GM12872 (cell line): Measurements from ENCODE around the gene ISX.

ENCODE experiments used
- TF ChIP-seq, protein P1 (sequence below): IDR thresholded peaks from 3 replicates; pipeline ENCODE4 v1.5.1; 2011; ENCODE audit warnings: low read depth, mild to moderate bottlenecking, low read length, moderate library complexity; ENCODE audit not compliant: insufficient read depth

ISX gene

DNA sequence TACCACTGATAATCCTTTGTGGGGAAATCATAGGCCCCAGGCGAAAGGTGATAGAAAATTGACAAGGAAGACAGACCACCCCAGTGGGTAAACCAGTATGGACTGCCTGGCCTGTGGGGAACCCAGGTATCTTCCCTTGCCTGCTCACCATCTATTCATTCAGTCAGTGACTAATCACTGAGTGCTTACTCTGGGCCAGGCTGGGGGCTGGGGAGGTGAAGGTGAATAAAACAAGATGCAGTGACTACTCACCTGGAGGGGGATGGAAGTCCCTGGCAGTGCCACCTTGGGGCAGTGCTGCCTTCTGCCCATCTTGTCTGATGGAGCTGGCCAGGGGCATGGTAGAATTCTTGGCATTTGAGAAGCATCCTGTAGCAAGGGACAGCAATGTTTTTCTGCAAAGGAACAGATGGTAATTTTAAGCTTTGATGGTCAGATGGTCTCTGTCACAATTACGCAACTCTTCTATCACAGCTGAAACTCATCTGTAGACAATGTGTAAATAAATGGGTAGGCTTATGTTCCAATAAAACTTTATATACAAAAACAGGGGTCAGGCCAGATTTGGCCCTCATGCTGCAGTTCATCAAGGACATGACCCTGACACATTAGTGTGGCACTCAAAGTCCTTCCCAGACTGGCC, 4.6 kb downstream of the ISX start:
- TF ChIP-seq, protein P1, sequence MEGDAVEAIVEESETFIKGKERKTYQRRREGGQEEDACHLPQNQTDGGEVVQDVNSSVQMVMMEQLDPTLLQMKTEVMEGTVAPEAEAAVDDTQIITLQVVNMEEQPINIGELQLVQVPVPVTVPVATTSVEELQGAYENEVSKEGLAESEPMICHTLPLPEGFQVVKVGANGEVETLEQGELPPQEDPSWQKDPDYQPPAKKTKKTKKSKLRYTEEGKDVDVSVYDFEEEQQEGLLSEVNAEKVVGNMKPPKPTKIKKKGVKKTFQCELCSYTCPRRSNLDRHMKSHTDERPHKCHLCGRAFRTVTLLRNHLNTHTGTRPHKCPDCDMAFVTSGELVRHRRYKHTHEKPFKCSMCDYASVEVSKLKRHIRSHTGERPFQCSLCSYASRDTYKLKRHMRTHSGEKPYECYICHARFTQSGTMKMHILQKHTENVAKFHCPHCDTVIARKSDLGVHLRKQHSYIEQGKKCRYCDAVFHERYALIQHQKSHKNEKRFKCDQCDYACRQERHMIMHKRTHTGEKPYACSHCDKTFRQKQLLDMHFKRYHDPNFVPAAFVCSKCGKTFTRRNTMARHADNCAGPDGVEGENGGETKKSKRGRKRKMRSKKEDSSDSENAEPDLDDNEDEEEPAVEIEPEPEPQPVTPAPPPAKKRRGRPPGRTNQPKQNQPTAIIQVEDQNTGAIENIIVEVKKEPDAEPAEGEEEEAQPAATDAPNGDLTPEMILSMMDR = no peak

DNA sequence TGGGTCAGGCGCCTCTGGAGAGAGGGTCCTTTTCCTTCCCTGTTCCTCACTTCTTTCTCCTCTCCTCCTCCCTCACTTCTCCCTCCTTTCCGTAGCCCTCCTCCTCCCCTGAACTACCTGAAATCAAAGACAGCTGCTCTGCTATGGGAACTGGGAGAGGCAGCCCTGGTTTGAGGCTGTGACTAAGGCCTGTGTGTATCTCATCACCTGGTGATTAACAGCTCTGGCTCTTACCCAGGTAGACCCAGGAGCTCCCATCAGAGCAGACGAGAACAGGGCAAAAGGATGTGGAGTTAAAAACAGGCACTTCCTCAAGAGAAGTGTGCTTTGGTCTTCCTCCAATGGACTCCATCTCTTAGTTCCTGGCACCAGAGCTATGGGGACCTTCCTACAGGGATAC, 5.8 kb downstream of the ISX start:
- TF ChIP-seq, protein P1 = no peak

DNA sequence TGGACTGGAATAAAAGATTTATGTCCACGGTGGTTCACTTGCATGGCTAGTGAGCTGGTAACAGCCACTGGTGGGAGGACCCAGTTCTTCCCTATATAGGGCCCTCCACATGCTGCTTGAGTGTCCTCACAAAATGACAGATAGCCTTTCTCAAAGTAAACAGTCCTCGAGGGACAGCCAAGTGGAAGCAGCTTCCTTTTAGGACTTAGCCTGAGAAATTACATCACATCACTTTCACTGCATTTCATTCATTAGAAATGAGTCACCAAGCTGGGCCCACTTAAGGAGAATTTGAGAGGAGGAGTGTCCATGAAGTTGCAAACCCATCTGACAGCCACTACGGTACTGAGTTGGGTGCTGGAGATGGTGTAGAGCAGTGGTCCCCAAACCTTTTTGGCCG, 7.0 kb downstream of the ISX start:
- TF ChIP-seq, protein P1 = no peak

DNA sequence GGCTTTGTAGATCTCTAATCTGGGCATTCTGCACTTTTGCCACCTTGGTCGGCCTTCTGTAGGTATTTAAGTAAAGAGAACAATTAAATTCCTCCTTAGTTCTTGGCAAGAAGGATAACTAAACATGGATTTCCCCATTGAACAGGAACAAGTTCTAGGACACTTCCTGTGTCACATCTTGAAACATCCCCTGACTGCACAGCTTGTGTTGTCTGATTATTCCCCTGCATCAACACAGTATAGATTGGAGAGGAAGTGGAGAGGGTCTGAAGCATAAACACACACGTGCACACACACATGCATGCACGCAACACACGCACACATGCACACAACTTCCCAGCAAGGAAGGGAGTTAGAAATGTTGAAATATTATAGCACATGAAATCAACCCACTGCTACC, 8.6 kb downstream of the ISX start:
- TF ChIP-seq, protein P1 = no peak

DNA sequence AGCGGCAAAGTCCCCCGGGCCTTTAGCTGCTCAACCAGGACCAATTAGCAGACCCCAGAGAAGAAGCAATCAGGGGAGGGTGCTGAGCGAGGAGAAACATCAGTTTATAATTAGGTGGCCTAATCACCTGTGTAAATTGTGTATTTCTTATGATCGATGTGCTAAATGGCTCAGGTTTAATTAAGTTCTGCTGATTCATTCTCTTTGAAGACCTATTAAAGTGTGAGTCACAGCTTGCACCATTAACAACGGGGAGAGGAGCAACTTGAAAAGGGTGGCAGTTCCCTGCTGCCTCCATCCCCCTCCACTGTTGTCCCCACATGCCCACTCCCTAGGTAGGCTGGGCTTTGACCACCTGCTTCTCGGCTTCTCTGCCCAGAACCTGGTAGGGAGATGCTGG, 10.7 kb downstream of the ISX start:
- TF ChIP-seq, protein P1 = no peak

DNA sequence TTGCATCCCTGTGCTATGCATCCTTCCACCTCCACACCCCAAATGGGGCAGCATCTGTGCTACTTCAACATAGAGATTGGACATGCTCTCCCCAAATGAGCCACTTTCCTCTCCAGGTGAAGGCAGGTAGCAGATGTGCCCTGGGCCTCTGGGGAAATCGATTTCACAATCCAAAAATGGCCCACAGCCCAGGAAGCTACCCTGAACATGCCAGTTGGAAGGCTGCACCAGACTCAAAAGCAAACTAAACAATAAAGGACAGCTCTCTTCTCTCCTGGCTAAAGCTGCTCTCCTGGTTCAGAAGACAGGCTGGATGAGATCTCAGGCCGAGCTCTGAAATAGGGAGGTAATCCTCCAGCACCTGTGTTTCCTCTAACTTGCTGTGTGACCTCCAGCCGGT, 19.7 kb downstream of the ISX start:
- TF ChIP-seq, protein P1 = no peak

DNA sequence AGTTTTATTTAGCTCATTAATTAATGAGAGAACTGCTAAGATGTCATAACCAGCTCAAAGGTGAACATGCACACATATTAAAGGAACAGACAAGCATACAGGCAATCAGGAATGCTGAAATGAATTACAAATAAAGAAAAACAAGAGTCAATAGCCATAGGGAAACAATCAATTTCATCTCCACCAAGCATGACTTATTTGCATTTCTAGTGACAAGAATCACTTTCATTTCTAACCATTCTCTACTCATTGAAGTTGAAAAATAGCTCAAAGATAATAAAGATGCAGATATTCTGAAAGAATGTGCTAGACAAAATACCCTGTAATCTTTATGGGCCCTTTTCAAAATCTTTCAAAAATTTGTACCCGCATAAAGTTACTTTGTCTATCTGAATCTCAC, 23.2 kb downstream of the ISX start:
- TF ChIP-seq, protein P1 = no peak
